ENCODE results near the gene SHLD1.
"Not testable (repeated sequence)": the region's sequence is repeated elsewhere in the genome, so short reads cannot be mapped to it uniquely, and the experiment has no call there.

The SHLD1 gene

DNA sequence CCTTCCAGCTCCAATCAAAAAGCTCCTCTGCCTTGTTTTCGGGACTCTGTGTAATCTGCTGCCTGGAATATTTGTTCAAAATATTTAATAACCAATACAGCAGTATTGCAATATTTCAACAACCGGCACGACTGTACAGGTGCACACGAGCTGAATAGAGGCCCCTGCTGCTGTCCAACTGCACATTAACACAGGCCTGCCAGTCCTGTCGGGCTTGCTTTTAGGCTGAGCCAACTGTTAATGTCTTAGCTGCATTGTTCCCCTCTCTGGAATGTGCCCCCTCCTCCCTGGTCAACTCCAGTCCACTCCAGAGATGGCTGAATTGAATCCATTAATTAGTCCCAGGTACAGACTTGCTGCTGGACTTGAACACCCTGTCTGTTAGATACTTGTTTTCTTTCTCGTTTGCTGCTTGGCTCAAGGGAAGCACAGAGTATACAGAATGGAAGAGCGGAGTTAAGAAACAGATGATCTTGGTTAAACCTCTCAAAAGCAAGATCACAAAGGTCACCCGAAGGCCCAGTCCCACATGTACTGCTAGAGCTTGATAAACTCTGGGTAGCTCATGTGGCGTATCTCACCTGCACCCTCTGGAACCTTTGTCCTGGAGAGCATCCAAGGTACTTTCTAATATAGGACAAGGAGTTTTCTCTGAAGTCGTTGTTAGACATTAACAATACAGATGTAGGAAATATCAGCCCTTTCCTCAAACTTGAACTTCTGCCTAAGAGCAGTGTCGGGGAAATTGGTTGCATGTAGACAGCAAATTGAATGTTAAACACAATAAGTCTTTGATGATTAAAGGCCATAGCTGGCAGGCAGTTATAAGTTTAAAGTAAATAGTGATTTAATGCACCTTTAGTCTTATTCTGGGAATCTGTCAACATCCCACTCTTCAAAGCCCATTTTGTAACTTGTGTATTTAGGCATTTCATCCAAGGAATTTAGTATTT is 31.9 kb downstream of the SHLD1 start:
- no peak for DNase-seq

DNA sequence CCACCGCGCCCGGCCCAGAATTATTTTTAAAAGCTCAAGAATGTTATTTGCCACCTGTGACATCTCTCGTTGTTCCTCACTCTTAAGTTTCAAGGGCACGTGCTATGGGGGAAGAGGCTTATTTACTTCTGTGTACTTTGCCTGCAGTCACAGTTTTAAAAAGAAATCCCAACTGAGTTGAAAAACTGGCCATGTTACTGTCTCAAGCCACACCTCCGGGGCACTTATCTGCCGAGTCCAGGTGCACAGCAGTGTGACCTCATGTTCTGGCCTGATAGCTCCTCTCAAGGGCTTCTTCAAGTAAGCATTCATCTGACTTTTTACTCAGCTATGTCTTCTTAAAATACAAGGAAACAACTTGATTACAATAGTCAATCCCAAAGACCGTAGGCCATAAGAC is 34.5 kb downstream of the SHLD1 start:
- DNase-seq = no peak

GRCh38 chr20:5785146-5785545 is 34.9 kb downstream of the SHLD1 start:
- no peak for DNase-seq

DNA sequence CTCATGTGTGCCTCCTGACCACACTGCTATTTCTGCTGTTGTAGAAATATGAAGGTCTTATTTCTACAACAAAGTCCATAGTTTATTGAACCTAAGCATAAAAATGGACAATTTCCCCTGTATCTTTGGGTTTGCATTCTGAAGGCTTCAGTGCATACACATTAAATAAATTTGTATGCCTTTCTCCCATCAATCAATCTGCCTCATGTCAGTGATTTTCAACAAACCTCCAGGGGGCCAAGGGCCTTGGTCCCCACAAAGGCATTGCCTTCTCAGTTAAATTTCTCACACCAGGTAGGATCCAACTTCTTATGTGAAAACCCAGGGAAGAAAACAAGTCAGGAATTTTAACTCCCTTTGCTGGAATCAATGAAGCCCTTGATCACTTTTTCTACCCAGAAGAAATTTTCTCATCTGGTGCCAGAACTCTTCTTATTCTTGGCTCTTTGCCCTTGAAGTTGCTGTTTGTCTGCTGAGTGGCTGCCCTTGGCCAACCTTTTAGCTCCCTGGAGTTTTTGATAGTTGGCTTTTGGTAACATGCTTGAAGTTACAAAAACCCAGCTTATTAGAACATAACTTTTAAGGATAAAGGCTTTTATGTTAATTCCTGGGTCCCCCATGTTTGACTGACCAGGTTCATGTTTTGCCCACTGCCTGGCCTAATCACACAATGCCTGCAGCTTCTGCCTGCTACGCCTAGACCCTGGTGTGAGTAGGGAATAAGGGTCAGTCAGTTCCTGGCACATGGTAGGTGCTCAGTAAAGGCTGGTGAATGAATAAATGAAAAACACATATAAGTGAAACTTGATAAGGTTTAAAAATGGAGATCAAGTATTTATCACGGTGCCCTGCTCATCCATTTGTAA is 37.0 kb downstream of the SHLD1 start:
- DNase-seq = no peak

DNA sequence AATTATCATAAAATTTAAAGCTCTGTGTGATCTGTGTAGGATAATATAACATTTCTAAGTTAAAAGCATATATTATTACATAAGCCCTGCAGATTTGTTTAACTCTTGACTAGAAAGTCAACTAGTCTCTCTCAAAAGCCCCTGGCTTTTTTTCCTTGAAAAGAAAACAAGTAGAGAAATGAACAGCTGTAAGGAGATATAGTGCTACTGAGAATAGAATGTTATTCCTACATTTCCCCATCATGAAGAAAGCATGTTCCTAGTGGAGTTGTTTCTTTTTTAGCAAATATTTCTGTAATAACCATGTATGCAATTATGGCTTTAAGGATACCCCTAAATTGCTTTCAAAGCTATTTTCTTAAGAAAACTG is 37.6 kb downstream of the SHLD1 start:
- no peak for DNase-seq

- peak; percentile 80 for DNase-seq
Measured at GRCh38 chr20:5788385-5788895, 38.2 kb downstream of the SHLD1 start.

DNA sequence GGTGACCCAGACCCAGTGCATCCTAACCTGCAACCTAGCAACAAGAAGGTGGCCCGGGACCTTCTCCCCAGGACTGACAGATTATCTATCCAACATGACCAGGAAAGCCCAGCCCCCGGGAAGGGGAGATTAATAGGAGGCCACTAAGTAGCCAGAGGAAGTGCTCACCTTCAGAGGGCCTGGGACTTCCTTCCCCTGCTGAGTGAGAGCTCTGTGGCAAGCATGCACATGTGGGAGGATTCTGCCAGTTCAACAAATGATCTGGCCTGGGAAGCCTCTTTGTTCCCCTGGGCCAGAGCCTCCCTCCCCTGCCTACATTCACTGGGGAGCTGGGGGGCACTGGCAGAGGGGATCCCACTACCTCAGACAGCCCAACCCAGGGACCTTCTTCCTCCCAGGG is 39.6 kb downstream of the SHLD1 start:
- no peak for DNase-seq

GRCh38 chr20:5793916-5794315 is 43.7 kb downstream of the SHLD1 start:
- DNase-seq = no peak

GRCh38 chr20:5796331-5797040 is 46.3 kb downstream of the SHLD1 start:
- DNase-seq = no peak

DNA sequence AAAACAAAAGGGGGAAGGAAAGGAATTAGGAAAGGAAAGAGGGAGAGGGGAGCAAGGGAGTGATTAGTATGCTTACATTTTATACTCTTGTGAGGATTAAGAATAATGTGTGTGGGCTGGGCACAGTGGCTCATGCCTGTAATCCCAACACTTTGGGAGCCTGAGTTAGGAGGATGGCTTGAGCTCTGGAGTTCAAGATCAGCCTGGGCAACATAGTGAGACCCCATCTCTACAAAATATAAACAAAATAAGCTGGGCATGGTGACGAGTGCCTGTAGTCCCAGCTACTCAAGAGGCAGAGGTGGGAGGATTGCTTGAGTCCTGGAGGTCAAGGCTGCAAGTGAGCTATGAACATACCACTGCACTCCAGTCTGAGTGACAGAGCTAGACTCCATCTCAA is 47.0 kb downstream of the SHLD1 start:
- DNase-seq = no peak

- DNase-seq = no peak
Measured at GRCh38 chr20:5797843-5798462, 47.8 kb downstream of the SHLD1 start.

DNA sequence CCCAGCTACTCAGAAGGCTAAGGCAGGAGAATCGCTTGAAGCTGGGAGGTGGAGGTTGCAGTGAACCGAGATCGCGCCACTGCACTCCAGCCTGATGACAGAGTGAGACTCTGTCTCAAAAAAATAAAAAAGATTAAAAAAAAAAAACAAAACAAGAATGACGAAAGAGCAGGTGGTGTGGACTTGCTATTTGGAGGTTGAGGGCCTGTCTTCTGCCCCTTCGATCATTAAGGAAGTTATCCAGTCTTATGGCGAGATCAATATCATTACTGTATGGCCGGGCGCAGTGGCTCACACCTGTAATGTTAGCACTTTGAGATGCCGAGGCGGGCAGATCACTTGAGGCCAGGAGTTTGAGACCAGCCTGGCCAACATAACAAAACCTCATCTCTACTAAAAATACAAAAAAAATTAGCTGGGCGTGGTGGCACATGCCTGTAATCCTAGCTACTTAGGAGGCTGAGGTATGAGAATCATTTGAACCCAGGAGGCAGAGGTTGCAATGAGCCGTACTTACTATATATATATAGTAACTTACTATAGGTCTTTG is 53.6 kb downstream of the SHLD1 start:
- not testable (repeated sequence) for DNase-seq

GRCh38 chr20:5806457-5807263 is 56.5 kb downstream of the SHLD1 start:
- no peak for DNase-seq

DNA sequence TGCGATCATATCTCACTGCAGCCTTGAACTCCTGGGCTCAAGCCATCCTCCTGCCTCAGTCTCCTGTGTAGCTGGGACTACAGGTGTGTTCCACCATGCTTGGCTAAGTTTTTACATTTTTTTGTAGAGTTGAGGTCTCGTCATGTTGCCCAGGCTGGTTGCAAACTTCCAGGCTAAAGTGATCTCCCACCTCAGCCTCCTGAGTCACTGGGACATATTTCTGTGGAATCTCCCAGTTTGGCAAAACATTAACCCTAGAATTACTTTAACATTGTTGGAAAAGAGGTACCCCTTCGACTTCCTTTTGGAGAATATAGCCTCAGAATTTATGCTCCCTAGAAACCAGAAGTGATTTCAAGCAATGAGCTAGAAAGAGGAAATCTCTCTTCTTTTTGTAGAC is 57.2 kb downstream of the SHLD1 start:
- no peak for DNase-seq

DNA sequence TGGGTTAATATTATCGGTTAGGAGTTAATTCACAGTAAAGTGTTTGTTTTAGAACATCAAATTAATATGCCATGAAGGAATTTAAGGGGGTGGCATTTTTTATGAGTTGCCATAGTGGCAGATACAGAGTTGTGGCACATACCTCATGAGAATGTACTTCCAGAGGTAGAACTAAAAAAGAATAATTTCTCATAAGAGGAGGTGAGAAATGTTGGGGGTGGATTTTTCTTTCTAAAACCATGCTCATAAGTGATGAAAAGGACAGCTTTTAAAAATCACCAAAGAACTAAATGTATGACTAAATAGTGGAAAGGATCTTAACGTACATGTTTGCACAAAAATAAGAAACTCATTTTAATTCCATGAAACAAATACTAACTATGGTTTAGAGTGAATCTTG is 58.7 kb downstream of the SHLD1 start:
- DNase-seq = no peak

- no peak for DNase-seq
Measured at GRCh38 chr20:5809495-5809894, 59.3 kb downstream of the SHLD1 start.

DNA sequence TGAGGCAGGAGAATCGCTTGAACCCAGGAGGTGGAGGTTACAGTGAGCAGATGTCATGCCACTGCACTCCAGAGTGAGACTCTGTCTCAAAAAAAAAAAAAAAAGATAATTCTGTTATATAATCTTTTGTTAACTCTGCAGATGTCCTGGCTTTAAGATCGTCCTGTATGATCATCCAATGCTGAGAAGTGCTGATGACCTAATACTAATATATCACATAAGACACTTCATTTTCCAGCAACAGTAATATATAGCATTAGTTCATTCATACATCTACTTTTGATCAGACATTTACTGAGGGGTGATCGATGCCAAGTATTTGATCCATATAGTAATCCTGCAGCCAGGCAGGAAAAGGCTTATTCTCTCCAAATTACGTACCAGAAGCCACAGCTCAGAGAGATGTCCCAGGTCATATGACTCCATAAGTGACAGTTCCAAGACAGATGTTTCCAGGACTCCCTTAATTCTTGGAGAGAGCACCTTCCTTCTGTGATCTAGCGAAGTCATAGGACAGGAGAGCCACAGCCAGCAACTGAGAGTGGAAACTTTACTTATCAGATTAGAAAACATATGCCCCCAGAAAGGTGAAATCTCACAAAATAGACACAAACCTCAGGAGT is 60.7 kb downstream of the SHLD1 start:
- no peak for DNase-seq

DNA sequence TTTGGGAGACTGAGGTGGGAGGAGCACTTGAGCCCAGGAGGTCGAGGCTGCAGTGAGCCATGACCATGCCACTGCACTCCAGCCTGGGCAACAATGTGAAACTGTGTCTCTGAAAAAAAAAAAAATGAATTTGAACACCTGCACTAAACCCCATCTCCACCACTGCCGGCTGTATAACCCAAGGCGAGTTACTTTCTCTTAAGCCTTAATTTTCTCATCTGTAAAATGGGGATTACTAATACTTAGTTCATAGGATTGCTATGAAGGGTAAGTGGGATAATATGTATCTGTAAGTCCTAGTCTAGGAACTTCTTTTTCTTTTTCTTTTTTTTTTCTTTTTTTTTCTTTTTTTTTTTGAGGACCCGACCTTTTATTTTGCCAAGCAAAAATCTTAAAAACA is 61.5 kb downstream of the SHLD1 start:
- no peak for DNase-seq

- no peak for DNase-seq
Measured at GRCh38 chr20:5818346-5818681, 68.1 kb downstream of the SHLD1 start.

- no peak for DNase-seq
Measured at GRCh38 chr20:5820738-5821137, 70.5 kb downstream of the SHLD1 start.

DNA sequence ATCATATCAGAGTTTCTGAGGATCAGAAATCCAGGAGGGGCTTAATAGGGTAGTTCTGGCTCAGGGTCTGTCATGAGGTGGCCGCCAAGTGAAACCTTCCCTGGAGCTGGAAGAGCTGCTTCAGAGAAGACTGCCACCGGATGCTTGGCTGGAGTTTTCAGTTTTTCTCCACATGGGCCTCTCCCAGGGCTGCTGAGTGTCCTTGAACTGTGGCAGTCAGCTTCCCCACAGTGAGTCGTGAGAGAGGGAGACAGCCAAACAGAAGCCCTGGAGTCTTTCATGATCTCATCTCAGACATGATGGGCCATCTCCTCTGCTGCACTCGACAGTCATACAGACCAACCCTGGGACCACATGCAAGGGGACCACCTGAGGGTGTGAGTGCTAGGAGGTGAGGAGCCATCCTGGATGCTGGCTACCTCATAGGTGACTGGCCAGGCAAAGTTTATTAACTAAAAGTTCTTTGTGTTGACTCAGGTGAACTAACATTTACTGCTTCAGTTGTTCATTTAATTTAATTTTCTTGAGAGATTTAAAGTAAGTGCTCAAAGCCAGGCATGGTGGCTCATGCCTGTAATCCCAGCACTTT is 71.5 kb downstream of the SHLD1 start:
- DNase-seq = no peak
